ENCODE results near the gene TWF2. TPM values are rescaled to one million over a fixed set of nuclear protein-coding genes. Genes with fewer than 3 reads are reported as not detected.

Gene TWF2
- total and polyA plus RNA-seq, 2 of the 4 experiments (the other 2 are of a cell fraction) = 111 to 145 TPM

- Histone ChIP-seq H3K4me3 (ENCODE audit: insufficient read depth, low read depth, low read length) (peak overlapping the region; percentile 85), H2AFZ (replicated peaks; ENCODE audit: low read length, poor library complexity) (peak overlapping the region; percentile 97), H2BK5ac (ENCODE audit: low read depth, low read length, poor library complexity, severe bottlenecking) (peak overlapping the region; percentile 82), H3K9ac (ENCODE audit: low read depth, low read length) (peak overlapping the region; percentile 82), H4K91ac (ENCODE audit: insufficient read depth, low read depth, low read length) (peak overlapping the region; percentile 43; the same call in 1 of the 2 replicates), H3K36me3 (ENCODE audit: control insufficient read depth, insufficient read depth, low read length) (peaks cover 26% of the 10 kb centered on the region), H3K18ac (ENCODE audit: low read depth, low read length) (peak overlapping the region; percentile 21; the same call in 1 of the 2 replicates), H4K5ac (ENCODE audit: low read depth, low read length) (peak overlapping the region; percentile 24; the same call in 1 of the 2 replicates), H3K23ac (ENCODE audit: low read depth, low read length) (peak overlapping the region; percentile 66), H4K20me1 (ENCODE audit: insufficient read depth, low read length) (peaks cover 12% of the 10 kb centered on the region), H4K8ac (ENCODE audit: low read depth in 2 of 2, low read length in 2 of 2) (peak overlapping the region; percentile 7 to 19; a peak in 2 of 4 replicates), H3K56ac (ENCODE audit: extremely low read depth, insufficient read depth, low read length) (peak overlapping the region; percentile 70), H3K27ac (ENCODE audit: insufficient read depth, low read length) (peak overlapping the region; percentile 81), H2BK20ac (ENCODE audit: low read depth, low read length) (no peak overlapping the region), H3K4ac (ENCODE audit: low read depth, low read length) (peak overlapping the region; percentile 36), H3K27me3 (ENCODE audit: control insufficient read depth, insufficient read depth, low read length) (no peaks in the 10 kb centered on the region), H3K9me3 (ENCODE audit: control insufficient read depth, insufficient read depth, low read length) (no peaks in the 10 kb centered on the region), H3K79me1 (ENCODE audit: low read depth in 1 of 2, low read length in 2 of 2) (peaks cover 21 to 63% of the 10 kb centered on the region in 2 experiments), H2AK9ac (replicated peaks; ENCODE audit: low read depth, low read length, poor library complexity) (peak overlapping the region; percentile 92), H3K4me2 (ENCODE audit: low read depth, low read length) (peak overlapping the region; percentile 100), H2BK15ac (ENCODE audit: low read depth, low read length) (no peak overlapping the region; the same call in 2 of the 3 replicates), H2BK120ac (ENCODE audit: low read depth, low read length) (0 out of 2 replicates have a peak overlapping the region, but pooled peaks have one; percentile 12), H3K4me1 (ENCODE audit: control insufficient read depth, insufficient read depth, low read length) (peaks cover 34% of the 10 kb centered on the region), H3K14ac (replicated peaks; ENCODE audit: low read depth, low read length) (peak overlapping the region; percentile 82), H3K9me1 (ENCODE audit: insufficient read depth, low read length) (peaks cover 33% of the 10 kb centered on the region), H2AK5ac (ENCODE audit: low read depth, low read length) (peak overlapping the region; percentile 71)
- dilution Hi-C loops (cut with HindIII; ENCODE audit: low sequenced_read_pairs, unreplicated experiment) = no loop called here
- TF ChIP-seq SMC3 (IDR thresholded peaks at IDR 0.05; ENCODE audit: low read depth, low read length) (no peak), NFE2L2 (IDR thresholded peaks at IDR 0.05; ENCODE audit: low read depth, low read length) (no peak), MXI1 (IDR thresholded peaks at IDR 0.05; ENCODE audit: borderline replicate concordance, low read depth, low read length) (no peak), CHD1 (IDR thresholded peaks at IDR 0.05; ENCODE audit: low read depth, low read length) (no peak), RAD21 (IDR thresholded peaks at IDR 0.05; ENCODE audit: low read length) (no peak), BHLHE40 (IDR thresholded peaks at IDR 0.05; ENCODE audit: low read depth, low read length) (no peak), POLR2A (IDR thresholded peaks at IDR 0.05; ENCODE audit: low read depth, low read length) (no peak), ELK1 (IDR thresholded peaks at IDR 0.05; ENCODE audit: borderline replicate concordance, low read depth, low read length) (no peak), FOS (IDR thresholded peaks at IDR 0.05; ENCODE audit: low read depth, low read length) (no peak)
- ATAC-seq (ENCODE audit: low read depth) (no peak), DNase-seq (no peak)
- WGBS, 2 experiments (ENCODE audit: extremely low coverage in 2 of 2, insufficient read length in 1 of 2) = 83% methylated on average over 1 of the region's 14 CpGs; no CpG with 5 or more reads in 1 of the 2 experiments
- intact Hi-C loops (cut with micrococcal nuclease) = loop anchor here (5.0 kb wide), 2 partner anchors 47 to 202 kb away; partner anchors contain the start of genes POC1A and RPL29
- in situ Hi-C loops (cut with MboI; ENCODE audit: low sequenced_read_pairs) = no loop called here
- BruUV-seq (replicated peaks) = no TSS peak
- CTCF ChIA-PET = no interaction called here
- POLR2A ChIA-PET (ENCODE audit: unreplicated experiment) = no interaction called here
Observed at GRCh38 chr3:52198643-52199608, 40.0 kb downstream of the TWF2 start.
